Caco-2 (cell line): Measurements from ENCODE around the gene ZNF407. TPM values are rescaled to one million over a fixed set of nuclear protein-coding genes. Genes with fewer than 3 reads are reported as not detected.

Source experiments
- BruUV-seq: library from RNA; stranded (reverse); fragments of 400-500 nt; replicated peaks from 2 replicates; lab custom pipeline; 2021; lab: Mats Ljungman, UMichigan
- CTCF ChIA-PET: fragments of 300-600 bp; sonication (Branson Sonifier 250); formaldehyde crosslinking; loops from one replicate; lab custom pipeline; 2022; ENCODE audit warnings: antibody characterized with exemption; lab: Charles Lee
- POLR2A ChIA-PET: fragments of 300-600 bp; sonication (Branson Sonifier 250); formaldehyde crosslinking; loops from one replicate; lab custom pipeline; 2022; ENCODE audit warnings: antibody characterized with exemption; lab: Charles Lee
- DNase-seq, 2 experiments: peaks; one replicate each; pipeline versions ENCODE4 v3.0.0 to v3.0.0-alpha.2; 2020 to 2022
- H3K27me3 ChIP-seq: replicated peaks from 2 replicates; pipeline ENCODE4 v1.6.0; 2011; ENCODE audit warnings: low read length; ENCODE audit not compliant: control insufficient read depth, insufficient read depth
- H3K36me3 ChIP-seq: 2 replicates; pipeline ENCODE4 v1.5.1; 2011; ENCODE audit warnings: low read length; ENCODE audit not compliant: control insufficient read depth, insufficient read depth
- H3K4me1 ChIP-seq: fragments of 250-450 bp; sonication (Bioruptor Pico); 2 replicates; pipeline ENCODE4 v1.5.1; 2020; ENCODE audit warnings: mild to moderate bottlenecking
- H3K4me3 ChIP-seq: 2 replicates; pipeline ENCODE4 v1.5.1; 2011; ENCODE audit warnings: low read depth, mild to moderate bottlenecking, control low read depth, low read length
- H3K9me3 ChIP-seq: fragments of 250-450 bp; sonication (Bioruptor Pico); 2 replicates; pipeline ENCODE4 v1.5.1; 2020; ENCODE audit warnings: mild to moderate bottlenecking, moderate library complexity
- H3K27ac Mint-ChIP-seq: one replicate; pipeline ENCODE4 v1.8.0; 2022; ENCODE audit warnings: mixed read lengths; ENCODE audit not compliant: unreplicated experiment
- H3K27me3 Mint-ChIP-seq: one replicate; pipeline ENCODE4 v1.8.0; 2022; ENCODE audit warnings: mixed read lengths; ENCODE audit not compliant: insufficient read depth, unreplicated experiment
- H3K36me3 Mint-ChIP-seq: one replicate; pipeline ENCODE4 v1.8.0; 2022; ENCODE audit warnings: mild to moderate bottlenecking, mixed read lengths; ENCODE audit not compliant: insufficient read depth, unreplicated experiment
- H3K4me1 Mint-ChIP-seq: one replicate; pipeline ENCODE4 v1.8.0; 2022; ENCODE audit warnings: low read depth, mixed read lengths; ENCODE audit not compliant: unreplicated experiment
- H3K4me3 Mint-ChIP-seq: one replicate; pipeline ENCODE4 v1.8.0; 2022; ENCODE audit warnings: mild to moderate bottlenecking, moderate library complexity, mixed read lengths; ENCODE audit not compliant: unreplicated experiment
- H3K9me3 Mint-ChIP-seq: one replicate; pipeline ENCODE4 v1.8.0; 2022; ENCODE audit warnings: mixed read lengths; ENCODE audit not compliant: unreplicated experiment
- CTCF ChIP-seq, 2 experiments: fragments of 200-600 bp in 1 of 2; IDR thresholded peaks; 1 replicate in 1 of 2; 2 replicates in 1 of 2; pipeline versions ENCODE4 v1.5.1 to v1.8.0; 2011 to 2022; ENCODE audit warnings: antibody characterized with exemption in 1 of 2, control low read depth in 1 of 2, inconsistent platforms in 1 of 2, low read depth in 1 of 2, low read length in 1 of 2, mild to moderate bottlenecking in 1 of 2, moderate library complexity in 1 of 2; ENCODE audit not compliant: insufficient read depth in 1 of 2, severe bottlenecking in 1 of 2, unreplicated experiment in 1 of 2
- intact Hi-C: fragments of 100-400 bp; cut with micrococcal nuclease; formaldehyde crosslinking; loops from one replicate; pipeline ENCODE4 v1.10.0; 2022; ENCODE audit not compliant: unreplicated experiment
- total RNA-seq: library from RNA; stranded (reverse); gene quantifications from 2 replicates; pipeline ENCODE4 v1.2.3, GENCODE V29; 2022

The ZNF407 gene
- total RNA-seq, 1 experiment from 2014 or later = 4.7 TPM

- H3K9me3 Mint-ChIP-seq = no peaks in the 10 kb centered on the region
- ChIA-PET POLR2A (no interaction called here), CTCF (no interaction called here)
- no peaks in the 10 kb centered on the region for H3K9me3 ChIP-seq
- no TSS peak for BruUV-seq
- no peaks in the 10 kb centered on the region for H3K4me1 ChIP-seq
- no peak overlapping the region for H3K27ac Mint-ChIP-seq
- H3K36me3 Mint-ChIP-seq = no peaks in the 10 kb centered on the region
- DNase-seq = no peak
- intact Hi-C loops = no loop called here
- H3K4me3 ChIP-seq = no peak overlapping the region
- H3K36me3 ChIP-seq = no peaks in the 10 kb centered on the region
- H3K27me3 ChIP-seq = no peaks in the 10 kb centered on the region
- H3K27me3 Mint-ChIP-seq = no peaks in the 10 kb centered on the region
- no peak for TF ChIP-seq CTCF (IDR thresholded peaks at IDR 0.05; ENCODE audit: insufficient read depth in 1 of 2, low read depth in 1 of 2, low read length in 1 of 2, severe bottlenecking in 1 of 2, unreplicated experiment in 1 of 2)
- no peak overlapping the region for H3K4me3 Mint-ChIP-seq
- H3K4me1 Mint-ChIP-seq = no peaks in the 10 kb centered on the region
Measured at GRCh38 chr18:74709452-74709851, 111.8 kb downstream of the ZNF407 start.

- no peak overlapping the region for H3K4me3 Mint-ChIP-seq
- H3K27me3 Mint-ChIP-seq = no peaks in the 10 kb centered on the region
- H3K36me3 ChIP-seq = no peaks in the 10 kb centered on the region
- ChIA-PET CTCF (no interaction called here), POLR2A (no interaction called here)
- TF ChIP-seq CTCF (IDR thresholded peaks at IDR 0.05; ENCODE audit: insufficient read depth in 1 of 2, low read depth in 1 of 2, low read length in 1 of 2, severe bottlenecking in 1 of 2, unreplicated experiment in 1 of 2) = no peak
- no TSS peak for BruUV-seq
- H3K9me3 ChIP-seq = no peaks in the 10 kb centered on the region
- no peaks in the 10 kb centered on the region for H3K4me1 ChIP-seq
- no peaks in the 10 kb centered on the region for H3K4me1 Mint-ChIP-seq
- intact Hi-C loops = no loop called here
- no peak overlapping the region for H3K4me3 ChIP-seq
- H3K36me3 Mint-ChIP-seq = no peaks in the 10 kb centered on the region
- no peaks in the 10 kb centered on the region for H3K27me3 ChIP-seq
- no peaks in the 10 kb centered on the region for H3K9me3 Mint-ChIP-seq
- no peak overlapping the region for H3K27ac Mint-ChIP-seq
- DNase-seq = no peak
Measured at GRCh38 chr18:74714120-74714519, 116.5 kb downstream of the ZNF407 start.

GRCh38 chr18:74714791-74715190, 117.1 kb downstream of the ZNF407 start:
- BruUV-seq = no TSS peak

More at GRCh38 chr18:74714791-74715190, 117.1 kb downstream of the ZNF407 start:
- intact Hi-C loops = no loop called here
- Mint-ChIP-seq H3K4me3 (no peak overlapping the region), H3K9me3 (no peaks in the 10 kb centered on the region), H3K4me1 (no peaks in the 10 kb centered on the region), H3K36me3 (no peaks in the 10 kb centered on the region), H3K27ac (no peak overlapping the region), H3K27me3 (no peaks in the 10 kb centered on the region)
- Histone ChIP-seq H3K4me3 (no peak overlapping the region), H3K36me3 (no peaks in the 10 kb centered on the region), H3K4me1 (no peaks in the 10 kb centered on the region), H3K27me3 (no peaks in the 10 kb centered on the region), H3K9me3 (no peaks in the 10 kb centered on the region)
- DNase-seq = no peak
- ChIA-PET CTCF (no interaction called here), POLR2A (no interaction called here)
- TF ChIP-seq CTCF (IDR thresholded peaks at IDR 0.05; ENCODE audit: insufficient read depth in 1 of 2, low read depth in 1 of 2, low read length in 1 of 2, severe bottlenecking in 1 of 2, unreplicated experiment in 1 of 2) = no peak
